HCT116 (cell line): ENCODE measurements around the gene OBSCN.

Experiments used
- CBX3 ChIP-seq: IDR thresholded peaks from 2 replicates; pipeline ENCODE4 v1.6.1; 2012; ENCODE audit warnings: low read depth
- EZH2 ChIP-seq: fragments of 200-600 bp; sonication (generic); IDR thresholded peaks from 2 replicates; pipeline ENCODE4 v1.6.1; 2017; ENCODE audit warnings: antibody characterized with exemption, mixed run types
- FOSL1 ChIP-seq: IDR thresholded peaks from 2 replicates; pipeline ENCODE4 v1.6.1; 2012; ENCODE audit warnings: low read depth
- JUND ChIP-seq: IDR thresholded peaks from 2 replicates; pipeline ENCODE4 v1.6.1; 2012
- POLR2A ChIP-seq: IDR thresholded peaks from 2 replicates; pipeline ENCODE4 v1.7.0; 2011; ENCODE audit warnings: borderline replicate concordance; ENCODE audit not compliant: insufficient read depth, insufficient read length; ENCODE audit errors: extremely low read depth
- POLR2AphosphoS5 ChIP-seq: IDR thresholded peaks from 2 replicates; pipeline ENCODE4 v1.6.1; 2011; ENCODE audit warnings: mild to moderate bottlenecking, low read depth, low read length, moderate library complexity
- SIN3A ChIP-seq: IDR thresholded peaks from 2 replicates; pipeline ENCODE4 v1.6.1; 2012; ENCODE audit warnings: low read depth
- TCF7L2 ChIP-seq: IDR thresholded peaks from 2 replicates; pipeline ENCODE4 v1.7.0; 2011; ENCODE audit warnings: borderline replicate concordance, inconsistent platforms; ENCODE audit not compliant: insufficient read depth, insufficient read length; ENCODE audit errors: extremely low read depth
- TF ChIP-seq, protein P1 (sequence below): IDR thresholded peaks from 2 replicates; pipeline ENCODE4 v1.6.1; 2012; ENCODE audit warnings: low read depth
- TF ChIP-seq, protein P2 (sequence below), 3 experiments: fragments of 200-600 bp in 1 of 3; sonication (generic) in 1 of 3; IDR thresholded peaks in 2 of 3; conservative IDR thresholded peaks in 1 of 3; 2 replicates each; pipeline ENCODE4 v1.5.1; 2012 to 2017; ENCODE audit warnings: low read depth in 2 of 3, low read length in 2 of 3, antibody characterized with exemption in 1 of 3, borderline replicate concordance in 1 of 3, control low read depth in 1 of 3, mild to moderate bottlenecking in 1 of 3, mixed read lengths in 1 of 3, mixed run types in 1 of 3, moderate library complexity in 1 of 3; ENCODE audit not compliant: insufficient read depth in 1 of 3
- TF ChIP-seq, protein P3 (sequence below): IDR thresholded peaks from 2 replicates; pipeline ENCODE4 v1.6.1; 2012

DNA sequence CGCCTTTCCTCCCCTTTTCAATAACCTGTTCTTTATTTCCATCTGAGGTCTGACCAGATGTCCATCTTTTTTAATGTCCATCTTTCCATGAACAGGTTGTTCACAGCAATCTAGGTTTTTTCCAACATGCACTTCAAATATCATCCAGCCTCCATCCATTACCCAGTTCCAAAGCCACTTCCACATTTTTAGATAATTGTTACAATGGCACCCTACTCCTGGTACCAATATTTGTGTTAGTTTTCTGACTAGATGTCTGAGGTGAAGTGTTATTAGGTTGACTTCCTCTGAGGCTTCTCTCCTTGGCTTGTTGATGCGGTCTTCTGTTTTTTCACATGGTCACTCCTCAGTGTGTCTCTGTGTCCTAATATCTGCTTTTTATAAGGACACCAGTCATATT lies 89.4 kb downstream of the OBSCN start:
- TF ChIP-seq, protein P1, sequence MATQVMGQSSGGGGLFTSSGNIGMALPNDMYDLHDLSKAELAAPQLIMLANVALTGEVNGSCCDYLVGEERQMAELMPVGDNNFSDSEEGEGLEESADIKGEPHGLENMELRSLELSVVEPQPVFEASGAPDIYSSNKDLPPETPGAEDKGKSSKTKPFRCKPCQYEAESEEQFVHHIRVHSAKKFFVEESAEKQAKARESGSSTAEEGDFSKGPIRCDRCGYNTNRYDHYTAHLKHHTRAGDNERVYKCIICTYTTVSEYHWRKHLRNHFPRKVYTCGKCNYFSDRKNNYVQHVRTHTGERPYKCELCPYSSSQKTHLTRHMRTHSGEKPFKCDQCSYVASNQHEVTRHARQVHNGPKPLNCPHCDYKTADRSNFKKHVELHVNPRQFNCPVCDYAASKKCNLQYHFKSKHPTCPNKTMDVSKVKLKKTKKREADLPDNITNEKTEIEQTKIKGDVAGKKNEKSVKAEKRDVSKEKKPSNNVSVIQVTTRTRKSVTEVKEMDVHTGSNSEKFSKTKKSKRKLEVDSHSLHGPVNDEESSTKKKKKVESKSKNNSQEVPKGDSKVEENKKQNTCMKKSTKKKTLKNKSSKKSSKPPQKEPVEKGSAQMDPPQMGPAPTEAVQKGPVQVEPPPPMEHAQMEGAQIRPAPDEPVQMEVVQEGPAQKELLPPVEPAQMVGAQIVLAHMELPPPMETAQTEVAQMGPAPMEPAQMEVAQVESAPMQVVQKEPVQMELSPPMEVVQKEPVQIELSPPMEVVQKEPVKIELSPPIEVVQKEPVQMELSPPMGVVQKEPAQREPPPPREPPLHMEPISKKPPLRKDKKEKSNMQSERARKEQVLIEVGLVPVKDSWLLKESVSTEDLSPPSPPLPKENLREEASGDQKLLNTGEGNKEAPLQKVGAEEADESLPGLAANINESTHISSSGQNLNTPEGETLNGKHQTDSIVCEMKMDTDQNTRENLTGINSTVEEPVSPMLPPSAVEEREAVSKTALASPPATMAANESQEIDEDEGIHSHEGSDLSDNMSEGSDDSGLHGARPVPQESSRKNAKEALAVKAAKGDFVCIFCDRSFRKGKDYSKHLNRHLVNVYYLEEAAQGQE = no peak
- TF ChIP-seq POLR2A (no peak), SIN3A (no peak), EZH2 (no peak), CBX3 (no peak), POLR2AphosphoS5 (no peak), FOSL1 (no peak), JUND (no peak), TCF7L2 (no peak)
- TF ChIP-seq, protein P2, sequence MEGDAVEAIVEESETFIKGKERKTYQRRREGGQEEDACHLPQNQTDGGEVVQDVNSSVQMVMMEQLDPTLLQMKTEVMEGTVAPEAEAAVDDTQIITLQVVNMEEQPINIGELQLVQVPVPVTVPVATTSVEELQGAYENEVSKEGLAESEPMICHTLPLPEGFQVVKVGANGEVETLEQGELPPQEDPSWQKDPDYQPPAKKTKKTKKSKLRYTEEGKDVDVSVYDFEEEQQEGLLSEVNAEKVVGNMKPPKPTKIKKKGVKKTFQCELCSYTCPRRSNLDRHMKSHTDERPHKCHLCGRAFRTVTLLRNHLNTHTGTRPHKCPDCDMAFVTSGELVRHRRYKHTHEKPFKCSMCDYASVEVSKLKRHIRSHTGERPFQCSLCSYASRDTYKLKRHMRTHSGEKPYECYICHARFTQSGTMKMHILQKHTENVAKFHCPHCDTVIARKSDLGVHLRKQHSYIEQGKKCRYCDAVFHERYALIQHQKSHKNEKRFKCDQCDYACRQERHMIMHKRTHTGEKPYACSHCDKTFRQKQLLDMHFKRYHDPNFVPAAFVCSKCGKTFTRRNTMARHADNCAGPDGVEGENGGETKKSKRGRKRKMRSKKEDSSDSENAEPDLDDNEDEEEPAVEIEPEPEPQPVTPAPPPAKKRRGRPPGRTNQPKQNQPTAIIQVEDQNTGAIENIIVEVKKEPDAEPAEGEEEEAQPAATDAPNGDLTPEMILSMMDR (IDR thresholded peaks at IDR 0.05 in 2 of 3, conservative IDR thresholded peaks at IDR 0.05 in 1 of 3; ENCODE audit: borderline replicate concordance in 1 of 3, insufficient read depth in 1 of 3, low read depth in 2 of 3, low read length in 2 of 3) = no peak
- TF ChIP-seq, protein P3, sequence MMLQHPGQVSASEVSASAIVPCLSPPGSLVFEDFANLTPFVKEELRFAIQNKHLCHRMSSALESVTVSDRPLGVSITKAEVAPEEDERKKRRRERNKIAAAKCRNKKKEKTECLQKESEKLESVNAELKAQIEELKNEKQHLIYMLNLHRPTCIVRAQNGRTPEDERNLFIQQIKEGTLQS = no peak
